Neural cell (in vitro differentiated cells): ENCODE results near the gene DNAH1. TPM values are rescaled to one million over a fixed set of nuclear protein-coding genes. Genes with fewer than 3 reads are reported as not detected.

Source experiments
- H2AFZ ChIP-seq: fragments of 200-600, 300-800 bp; sonication (generic), shearing (Covaris generic); 2 replicates; pipeline ENCODE4 v1.6.0; 2014; ENCODE audit warnings: low read depth, mild to moderate bottlenecking, antibody characterized with exemption, low read length, moderate library complexity
- H3F3A ChIP-seq: fragments of 200-600 bp; shearing (Covaris generic); 2 replicates; pipeline ENCODE4 v1.6.1; 2016; ENCODE audit warnings: mild to moderate bottlenecking, moderate library complexity, mixed read lengths, antibody characterized with exemption, low read length; ENCODE audit not compliant: insufficient read depth, poor library complexity, severe bottlenecking
- H3K27ac ChIP-seq: fragments of 200-600, 300-800 bp; sonication (generic), shearing (Covaris generic); 2 replicates; pipeline ENCODE4 v1.5.1; 2014; ENCODE audit warnings: mild to moderate bottlenecking, low read length, moderate library complexity
- H3K27me3 ChIP-seq: fragments of 300-800, 200-600 bp; sonication (generic), shearing (Covaris generic); 2 replicates; pipeline ENCODE4 v1.6.0; 2014; ENCODE audit warnings: mild to moderate bottlenecking, low read depth, low read length, moderate library complexity; ENCODE audit not compliant: insufficient read depth
- H3K36me3 ChIP-seq: fragments of 300-800, 200-600 bp; sonication (generic), shearing (Covaris generic); 2 replicates; pipeline ENCODE4 v1.5.1; 2014; ENCODE audit warnings: mild to moderate bottlenecking, antibody characterized with exemption, low read length, moderate library complexity; ENCODE audit not compliant: insufficient read depth
- H3K4me2 ChIP-seq: fragments of 300-800, 200-600 bp; sonication (generic), shearing (Covaris generic); 2 replicates; pipeline ENCODE4 v1.6.0; 2014; ENCODE audit warnings: mild to moderate bottlenecking, low read length
- H3K4me3 ChIP-seq: fragments of 300-800, 200-600 bp; sonication (generic), shearing (Covaris generic); 2 replicates; pipeline ENCODE4 v1.5.1; 2014; ENCODE audit warnings: mild to moderate bottlenecking, low read length, moderate library complexity
- H3K79me2 ChIP-seq: fragments of 200-600 bp; shearing (Covaris generic); replicated peaks from 2 replicates; pipeline ENCODE4 v1.6.0; 2014; ENCODE audit warnings: mild to moderate bottlenecking, low read length, moderate library complexity; ENCODE audit not compliant: insufficient read depth
- H3K9ac ChIP-seq: fragments of 300-800, 200-600 bp; sonication (generic), shearing (Covaris generic); 2 replicates; pipeline ENCODE4 v1.6.1; 2016; ENCODE audit warnings: mild to moderate bottlenecking, low read length, mixed read lengths
- H3K9me2 ChIP-seq: fragments of 200-600 bp; shearing (Covaris generic); 2 replicates; pipeline ENCODE4 v1.6.1; 2016; ENCODE audit warnings: mild to moderate bottlenecking, low read length, mixed read lengths; ENCODE audit not compliant: insufficient read depth
- H3K9me3 ChIP-seq: fragments of 200-600, 300-800 bp; sonication (generic), shearing (Covaris generic); 2 replicates; pipeline ENCODE4 v1.6.1; 2016; ENCODE audit warnings: mild to moderate bottlenecking, mixed run types, low read length, moderate library complexity, mixed read lengths
- H4K20me1 ChIP-seq: fragments of 200-600 bp; shearing (Covaris generic); 2 replicates; pipeline ENCODE4 v1.6.1; 2016; ENCODE audit warnings: mild to moderate bottlenecking, mixed run types; ENCODE audit not compliant: insufficient read depth
- EP300 ChIP-seq: fragments of 450-650 bp; conservative IDR thresholded peaks from 2 replicates; pipeline ENCODE4 v1.6.1; 2014; ENCODE audit warnings: antibody characterized with exemption, mild to moderate bottlenecking, moderate library complexity; ENCODE audit not compliant: poor library complexity, severe bottlenecking
- EZH2 ChIP-seq: fragments of 200-600, 300-800 bp; shearing (Covaris generic), sonication (generic); IDR thresholded peaks from 2 replicates; pipeline ENCODE4 v1.6.1; 2014; ENCODE audit warnings: antibody characterized with exemption, low read length, borderline replicate concordance, mild to moderate bottlenecking; ENCODE audit not compliant: insufficient read depth, poor library complexity, severe bottlenecking
- MXI1 ChIP-seq: fragments of 450-650 bp; conservative IDR thresholded peaks from 2 replicates; pipeline ENCODE4 v1.6.1; 2014; ENCODE audit warnings: antibody characterized with exemption, mild to moderate bottlenecking; ENCODE audit not compliant: poor library complexity, severe bottlenecking
- POLR2AphosphoS5 ChIP-seq: IDR thresholded peaks from 2 replicates; pipeline ENCODE4 v1.6.1; 2012
- RAD21 ChIP-seq: fragments of 450-650 bp; conservative IDR thresholded peaks from 2 replicates; pipeline ENCODE4 v1.6.1; 2014; ENCODE audit warnings: antibody characterized with exemption, mild to moderate bottlenecking, moderate library complexity
- SMC3 ChIP-seq: fragments of 450-650 bp; conservative IDR thresholded peaks from 2 replicates; pipeline ENCODE4 v1.6.1; 2014; ENCODE audit warnings: antibody characterized with exemption, mild to moderate bottlenecking, moderate library complexity; ENCODE audit not compliant: poor library complexity
- TAF1 ChIP-seq: IDR thresholded peaks from 2 replicates; pipeline ENCODE4 v1.6.1; 2012; ENCODE audit warnings: low read depth
- polyA plus RNA-seq: library from polyadenylated mRNA; depleted of rRNA; stranded (reverse); fragments of >200 nt; gene quantifications from 2 replicates; pipeline ENCODE4 v1.2.3, GENCODE V29; 2014
- TF ChIP-seq, protein P1 (sequence below): fragments of 450-650 bp; IDR thresholded peaks from 2 replicates; pipeline ENCODE4 v1.5.1; 2014; ENCODE audit warnings: antibody characterized with exemption, mild to moderate bottlenecking, moderate library complexity; ENCODE audit not compliant: poor library complexity, severe bottlenecking
- TF ChIP-seq, protein P2 (sequence below): IDR thresholded peaks from 2 replicates; pipeline ENCODE4 v1.6.1; 2012; ENCODE audit warnings: borderline replicate concordance

Gene DNAH1
- polyA plus RNA-seq, 1 donor from 2014 or later = 5.4 TPM

- no peak overlapping the region for H2AFZ ChIP-seq
- H3K27me3 ChIP-seq = no peaks in the 10 kb centered on the region
- H3K9me2 ChIP-seq = no peaks in the 10 kb centered on the region
- no peak overlapping the region for H3K9ac ChIP-seq
- no peaks in the 10 kb centered on the region for H3F3A ChIP-seq
- no peaks in the 10 kb centered on the region for H3K79me2 ChIP-seq
- no peaks in the 10 kb centered on the region for H3K9me3 ChIP-seq
- TF ChIP-seq TAF1 (no peak), EZH2 (no peak), POLR2AphosphoS5 (no peak), RAD21 (no peak), SMC3 (no peak), MXI1 (no peak), EP300 (no peak)
- TF ChIP-seq, protein P1, sequence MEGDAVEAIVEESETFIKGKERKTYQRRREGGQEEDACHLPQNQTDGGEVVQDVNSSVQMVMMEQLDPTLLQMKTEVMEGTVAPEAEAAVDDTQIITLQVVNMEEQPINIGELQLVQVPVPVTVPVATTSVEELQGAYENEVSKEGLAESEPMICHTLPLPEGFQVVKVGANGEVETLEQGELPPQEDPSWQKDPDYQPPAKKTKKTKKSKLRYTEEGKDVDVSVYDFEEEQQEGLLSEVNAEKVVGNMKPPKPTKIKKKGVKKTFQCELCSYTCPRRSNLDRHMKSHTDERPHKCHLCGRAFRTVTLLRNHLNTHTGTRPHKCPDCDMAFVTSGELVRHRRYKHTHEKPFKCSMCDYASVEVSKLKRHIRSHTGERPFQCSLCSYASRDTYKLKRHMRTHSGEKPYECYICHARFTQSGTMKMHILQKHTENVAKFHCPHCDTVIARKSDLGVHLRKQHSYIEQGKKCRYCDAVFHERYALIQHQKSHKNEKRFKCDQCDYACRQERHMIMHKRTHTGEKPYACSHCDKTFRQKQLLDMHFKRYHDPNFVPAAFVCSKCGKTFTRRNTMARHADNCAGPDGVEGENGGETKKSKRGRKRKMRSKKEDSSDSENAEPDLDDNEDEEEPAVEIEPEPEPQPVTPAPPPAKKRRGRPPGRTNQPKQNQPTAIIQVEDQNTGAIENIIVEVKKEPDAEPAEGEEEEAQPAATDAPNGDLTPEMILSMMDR = no peak
- TF ChIP-seq, protein P2, sequence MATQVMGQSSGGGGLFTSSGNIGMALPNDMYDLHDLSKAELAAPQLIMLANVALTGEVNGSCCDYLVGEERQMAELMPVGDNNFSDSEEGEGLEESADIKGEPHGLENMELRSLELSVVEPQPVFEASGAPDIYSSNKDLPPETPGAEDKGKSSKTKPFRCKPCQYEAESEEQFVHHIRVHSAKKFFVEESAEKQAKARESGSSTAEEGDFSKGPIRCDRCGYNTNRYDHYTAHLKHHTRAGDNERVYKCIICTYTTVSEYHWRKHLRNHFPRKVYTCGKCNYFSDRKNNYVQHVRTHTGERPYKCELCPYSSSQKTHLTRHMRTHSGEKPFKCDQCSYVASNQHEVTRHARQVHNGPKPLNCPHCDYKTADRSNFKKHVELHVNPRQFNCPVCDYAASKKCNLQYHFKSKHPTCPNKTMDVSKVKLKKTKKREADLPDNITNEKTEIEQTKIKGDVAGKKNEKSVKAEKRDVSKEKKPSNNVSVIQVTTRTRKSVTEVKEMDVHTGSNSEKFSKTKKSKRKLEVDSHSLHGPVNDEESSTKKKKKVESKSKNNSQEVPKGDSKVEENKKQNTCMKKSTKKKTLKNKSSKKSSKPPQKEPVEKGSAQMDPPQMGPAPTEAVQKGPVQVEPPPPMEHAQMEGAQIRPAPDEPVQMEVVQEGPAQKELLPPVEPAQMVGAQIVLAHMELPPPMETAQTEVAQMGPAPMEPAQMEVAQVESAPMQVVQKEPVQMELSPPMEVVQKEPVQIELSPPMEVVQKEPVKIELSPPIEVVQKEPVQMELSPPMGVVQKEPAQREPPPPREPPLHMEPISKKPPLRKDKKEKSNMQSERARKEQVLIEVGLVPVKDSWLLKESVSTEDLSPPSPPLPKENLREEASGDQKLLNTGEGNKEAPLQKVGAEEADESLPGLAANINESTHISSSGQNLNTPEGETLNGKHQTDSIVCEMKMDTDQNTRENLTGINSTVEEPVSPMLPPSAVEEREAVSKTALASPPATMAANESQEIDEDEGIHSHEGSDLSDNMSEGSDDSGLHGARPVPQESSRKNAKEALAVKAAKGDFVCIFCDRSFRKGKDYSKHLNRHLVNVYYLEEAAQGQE = no peak
- H3K4me3 ChIP-seq = no peak overlapping the region
- H3K36me3 ChIP-seq = peaks cover 7% of the 10 kb centered on the region
- H3K27ac ChIP-seq = no peak overlapping the region
- no peak overlapping the region for H3K4me2 ChIP-seq
- H4K20me1 ChIP-seq = no peaks in the 10 kb centered on the region
These were observed 84.2 kb downstream of the DNAH1 start for GRCh38 chr3:52400275-52400793.

DNA sequence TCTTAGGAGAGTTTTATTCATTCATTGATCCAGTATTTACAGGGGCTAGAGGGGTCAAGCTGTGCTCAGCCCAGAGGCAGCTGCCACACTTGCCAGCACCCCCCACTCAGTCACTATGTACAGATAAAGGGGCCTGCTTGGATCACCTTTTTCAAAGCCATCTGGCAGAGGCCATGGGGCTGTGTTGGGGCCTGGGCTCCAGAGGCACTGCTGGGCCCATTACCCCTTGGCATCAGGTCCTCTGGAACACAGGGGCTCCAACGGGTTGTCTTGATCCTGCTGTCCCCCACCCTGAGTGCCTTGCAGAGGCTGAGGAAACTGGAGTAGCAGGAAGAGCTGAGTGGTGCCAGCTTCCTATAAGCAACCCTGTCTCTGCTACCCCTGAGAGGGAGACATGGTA lies 84.9 kb downstream of the DNAH1 start:
- no peaks in the 10 kb centered on the region for H4K20me1 ChIP-seq
- TF ChIP-seq RAD21 (no peak), EP300 (no peak), SMC3 (no peak), TAF1 (no peak), MXI1 (no peak), POLR2AphosphoS5 (no peak), EZH2 (no peak)
- TF ChIP-seq, protein P1 = no peak
- TF ChIP-seq, protein P2 = no peak
- no peaks in the 10 kb centered on the region for H3K79me2 ChIP-seq
- H3K36me3 ChIP-seq = peaks cover 7% of the 10 kb centered on the region
- no peak overlapping the region for H3K4me3 ChIP-seq
- no peaks in the 10 kb centered on the region for H3F3A ChIP-seq
- no peak overlapping the region for H2AFZ ChIP-seq
- no peaks in the 10 kb centered on the region for H3K27me3 ChIP-seq
- no peaks in the 10 kb centered on the region for H3K9me3 ChIP-seq
- no peak overlapping the region for H3K27ac ChIP-seq
- no peak overlapping the region for H3K4me2 ChIP-seq
- H3K9me2 ChIP-seq = no peaks in the 10 kb centered on the region
- H3K9ac ChIP-seq = no peak overlapping the region
